Left kidney (tissue), 2 donors: Measurements from ENCODE around the gene RIMS3. TPM values are rescaled to one million over a fixed set of nuclear protein-coding genes. Genes with fewer than 3 reads are reported as not detected.

Experiments used
- DNase-seq: peaks from one replicate; pipeline ENCODE4 v3.0.0-alpha.2; 2013
- polyA plus RNA-seq: library from polyadenylated mRNA; unstranded; fragments of 120-200 nt; gene quantifications from one replicate; pipeline ENCODE4 v1.2.1, GENCODE V29; 2013; ENCODE audit not compliant: insufficient read length

RIMS3 gene
- polyA plus RNA-seq, 1 donor: 1.9 TPM

DNA sequence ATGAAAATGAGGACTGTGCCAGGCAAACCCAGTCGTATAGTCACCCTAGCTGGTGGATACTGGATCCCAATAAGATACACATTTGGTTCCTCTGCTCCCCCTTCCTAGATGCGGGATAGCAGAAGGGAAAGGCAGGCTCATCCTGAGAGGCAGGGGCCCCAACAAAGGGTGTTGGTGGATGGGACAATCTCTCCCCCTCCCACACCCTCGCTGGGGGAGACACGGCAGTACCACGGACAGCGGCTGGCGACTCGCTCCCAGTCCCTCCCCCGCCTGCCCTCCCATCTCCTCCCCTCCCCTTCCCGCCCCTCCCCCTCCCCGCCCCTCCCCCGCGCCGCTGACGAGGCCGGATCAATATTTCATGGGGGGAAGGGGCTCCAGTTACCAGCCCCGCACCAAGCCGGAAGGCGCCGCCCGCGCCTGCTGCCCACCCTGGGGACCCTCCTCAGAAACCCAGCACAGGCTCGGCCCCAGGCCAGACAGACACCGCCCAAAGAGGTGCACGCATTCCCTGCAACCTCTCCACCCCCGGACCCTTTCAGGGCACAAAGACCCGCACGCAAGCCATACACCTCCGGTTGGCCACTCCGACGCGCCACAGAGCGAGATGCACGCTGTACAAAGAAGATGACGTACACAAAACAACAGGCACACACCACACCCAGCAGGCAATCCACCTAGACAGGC, 11.5 kb downstream of the RIMS3 start:
- DNase-seq: peak; percentile 50

DNA sequence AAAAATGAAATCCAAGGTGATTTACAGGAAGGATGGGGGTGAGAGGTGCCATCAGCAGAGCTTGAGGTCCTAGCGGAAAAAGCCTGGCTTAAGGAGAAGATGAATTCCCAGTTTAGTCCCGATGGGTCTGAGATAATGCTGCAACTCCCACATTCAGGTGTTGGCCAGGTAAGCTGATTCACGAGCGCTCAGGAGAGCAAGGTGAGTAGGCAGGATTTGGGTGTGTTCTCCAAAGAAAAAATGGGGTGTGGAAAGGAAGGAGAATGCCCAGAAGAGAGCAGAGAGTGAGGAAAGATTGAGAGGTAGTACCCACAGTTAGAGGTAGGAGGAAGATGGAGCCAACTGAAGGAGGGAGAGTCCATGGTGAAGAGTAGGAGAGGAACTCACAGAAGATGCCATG, 12.5 kb downstream of the RIMS3 start:
- DNase-seq: no peak

DNA sequence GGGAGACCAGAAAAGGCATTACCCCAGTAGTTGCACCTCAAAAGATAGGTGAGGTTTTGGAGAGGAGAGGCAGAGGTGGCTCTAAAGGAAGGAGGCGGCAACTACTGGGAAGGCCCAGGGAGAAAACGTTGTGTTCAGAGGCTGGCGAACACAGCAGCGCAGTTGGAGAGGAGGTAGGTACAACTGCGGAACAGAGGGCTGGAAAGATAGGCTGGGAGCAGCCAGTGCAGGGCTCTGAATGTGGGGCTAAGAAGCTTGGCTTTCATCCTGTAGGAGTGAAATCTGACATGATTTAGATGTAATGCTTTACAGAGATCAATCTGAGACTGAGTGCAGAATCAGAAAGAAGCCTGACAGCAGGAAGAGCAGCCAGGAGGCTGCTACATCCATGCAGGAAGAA, 13.0 kb downstream of the RIMS3 start:
- DNase-seq: no peak

DNA sequence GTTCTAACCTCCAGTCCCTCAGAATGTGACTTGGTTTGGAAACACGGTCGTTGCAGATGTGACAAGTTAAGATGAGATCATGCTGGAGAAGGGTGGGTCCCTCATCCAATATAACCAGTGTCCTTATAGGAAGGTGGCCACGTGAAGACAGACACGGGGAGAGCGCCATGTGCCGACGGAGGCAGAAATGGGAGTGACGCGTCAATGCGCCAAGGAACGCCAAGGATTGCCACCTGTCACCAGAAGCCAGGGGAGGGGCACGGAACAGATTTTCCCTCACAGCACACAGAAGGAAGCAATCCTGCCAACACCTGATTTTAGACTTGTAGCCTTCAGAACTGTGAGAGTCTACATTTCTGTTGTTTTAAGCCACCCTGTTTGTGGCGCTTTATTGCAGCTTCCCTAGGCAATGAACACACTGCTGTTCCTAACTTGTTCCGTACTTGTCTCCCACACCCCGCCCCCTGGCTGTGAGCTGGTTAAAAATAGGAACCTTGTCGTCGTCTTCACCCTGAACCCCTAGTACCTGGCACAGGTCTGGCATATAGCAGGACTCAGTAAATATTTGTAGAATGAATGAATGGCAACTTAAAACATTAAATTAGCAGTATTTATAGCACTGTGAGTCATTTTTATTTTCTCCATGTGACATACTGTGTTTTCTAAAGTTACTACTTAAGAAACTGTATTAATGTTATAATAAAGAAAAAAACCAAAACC, 14.2 kb downstream of the RIMS3 start:
- DNase-seq: no peak

DNA sequence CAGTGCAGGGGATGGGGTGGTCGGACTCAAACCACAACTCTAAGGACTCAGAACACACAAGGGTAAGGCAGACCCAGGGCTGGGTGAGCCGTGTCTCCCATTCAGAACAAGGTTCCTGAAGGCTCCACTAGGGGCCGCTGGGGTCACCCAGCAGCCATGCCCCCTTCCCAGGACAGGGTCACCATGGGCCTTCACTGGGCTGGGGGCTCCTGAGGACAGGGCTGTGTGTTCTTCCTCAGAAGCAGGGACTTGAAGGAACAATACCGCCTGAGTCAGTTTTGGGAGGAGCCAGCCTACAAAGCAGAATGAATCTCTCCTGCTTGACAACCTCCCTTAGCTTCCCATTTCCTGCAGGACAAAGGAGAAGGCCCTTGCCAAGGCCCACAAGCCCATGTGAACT, 15.4 kb downstream of the RIMS3 start:
- no peak for DNase-seq

DNA sequence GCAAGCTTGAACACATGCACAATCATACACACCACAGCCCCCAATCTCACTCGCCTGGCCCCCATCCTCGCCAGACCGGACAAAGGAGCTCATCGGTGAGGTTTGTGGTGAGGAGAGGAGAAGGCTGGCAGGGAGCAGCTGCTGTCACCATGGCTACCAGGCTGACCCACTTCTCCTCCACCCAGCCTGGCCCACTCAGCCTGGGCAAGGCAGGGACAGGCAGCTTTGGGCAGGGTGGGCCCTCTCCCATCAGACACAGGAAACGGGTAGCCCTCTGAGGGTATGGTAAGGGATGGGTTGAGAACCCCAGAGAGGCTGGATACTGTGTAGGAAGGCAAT, 15.9 kb downstream of the RIMS3 start:
- DNase-seq: no peak

DNA sequence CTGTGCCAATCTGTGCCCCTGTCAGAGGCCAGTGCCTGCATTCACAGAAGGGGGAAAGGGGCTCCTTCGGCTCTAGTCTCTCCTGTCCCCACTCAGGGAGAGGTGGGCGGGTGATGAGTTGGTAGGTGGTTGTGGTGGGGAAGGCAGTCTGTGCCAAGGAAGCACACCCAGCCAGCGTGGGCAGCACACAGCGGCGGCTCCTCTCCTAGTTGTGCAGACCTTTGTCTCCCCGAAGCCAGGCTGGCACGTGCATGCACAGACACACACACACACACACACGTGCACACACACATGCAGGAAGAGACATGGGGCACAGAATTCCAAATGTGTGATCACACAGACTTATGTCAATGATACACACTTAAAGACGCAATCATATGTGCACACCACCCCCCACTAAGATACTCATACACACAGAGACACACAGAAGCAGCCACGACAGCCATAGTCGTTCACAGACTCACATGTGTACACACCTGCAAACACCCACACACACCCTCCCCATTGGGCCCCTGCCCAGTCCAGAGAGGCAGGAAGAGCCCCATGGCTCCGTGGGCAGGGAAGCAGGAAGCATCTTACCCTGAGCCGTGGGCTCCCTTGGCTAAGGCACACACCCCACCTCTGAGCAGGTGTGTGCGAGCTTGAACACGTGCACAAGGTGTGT, 16.4 kb downstream of the RIMS3 start:
- no peak for DNase-seq

DNA sequence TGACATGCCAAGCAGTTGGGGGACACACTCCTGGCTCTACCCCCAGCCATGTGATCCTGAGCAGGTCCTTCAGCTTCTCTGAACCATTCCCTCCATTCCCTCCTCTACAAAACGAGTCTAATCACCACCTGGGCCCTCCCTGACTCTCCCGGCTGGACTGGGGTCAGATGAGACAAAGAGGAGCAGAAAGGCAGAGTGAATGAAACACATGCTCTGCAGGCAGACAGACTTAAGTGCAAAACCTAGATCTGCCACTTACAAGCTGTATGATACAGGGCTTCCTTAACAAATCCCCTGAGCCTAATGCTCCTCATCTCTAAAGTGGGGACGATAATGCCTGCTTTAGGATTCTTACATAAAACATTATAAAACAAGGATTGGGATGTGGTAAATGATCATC, 17.3 kb downstream of the RIMS3 start:
- no peak for DNase-seq

DNA sequence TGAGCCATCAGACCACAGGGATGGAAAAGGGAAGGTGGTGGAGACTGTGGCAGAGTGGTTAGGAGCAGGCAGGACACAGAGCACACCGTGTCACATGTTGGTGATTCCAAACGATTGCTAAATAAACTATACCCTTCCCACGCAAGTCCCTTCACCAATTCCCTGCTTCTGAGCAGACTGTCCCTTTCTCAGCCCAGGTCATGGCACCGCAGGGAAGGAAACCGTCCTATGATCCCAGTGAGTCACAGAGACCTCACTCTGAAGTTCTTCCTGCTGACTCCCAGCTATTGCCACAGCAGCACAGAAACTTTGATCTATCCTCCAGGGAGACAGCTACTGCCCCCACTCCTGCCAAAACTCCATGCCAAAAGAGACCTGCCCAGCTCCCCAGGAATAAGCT, 19.2 kb downstream of the RIMS3 start:
- DNase-seq: no peak

DNA sequence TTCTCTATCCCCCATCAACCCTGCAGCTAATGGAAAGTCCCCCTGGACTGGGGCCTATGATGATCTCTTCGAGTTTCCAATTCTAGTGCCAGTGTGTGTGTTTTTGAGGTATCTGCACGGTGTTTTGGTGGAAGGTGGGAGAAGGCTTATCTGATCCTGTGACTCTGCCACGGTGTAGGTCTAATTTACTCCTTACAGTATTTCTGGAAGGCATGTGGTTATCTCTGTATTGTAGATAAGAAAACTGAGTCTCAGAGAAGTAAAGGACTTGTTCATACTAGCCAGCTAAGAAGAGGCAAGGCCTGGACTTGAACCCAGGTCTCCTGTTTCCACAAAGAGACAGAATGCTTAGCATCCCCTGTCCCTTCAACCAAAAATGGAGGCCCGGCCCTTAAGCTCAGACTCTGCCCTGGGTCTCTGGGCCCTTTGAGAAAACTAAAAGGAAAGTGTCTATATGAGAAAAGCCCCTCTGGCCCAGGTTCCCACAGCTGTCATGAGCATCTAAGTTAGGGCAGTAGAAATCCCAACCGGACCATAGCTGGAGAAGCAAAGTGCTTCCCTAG, 20.3 kb downstream of the RIMS3 start:
- no peak for DNase-seq

DNA sequence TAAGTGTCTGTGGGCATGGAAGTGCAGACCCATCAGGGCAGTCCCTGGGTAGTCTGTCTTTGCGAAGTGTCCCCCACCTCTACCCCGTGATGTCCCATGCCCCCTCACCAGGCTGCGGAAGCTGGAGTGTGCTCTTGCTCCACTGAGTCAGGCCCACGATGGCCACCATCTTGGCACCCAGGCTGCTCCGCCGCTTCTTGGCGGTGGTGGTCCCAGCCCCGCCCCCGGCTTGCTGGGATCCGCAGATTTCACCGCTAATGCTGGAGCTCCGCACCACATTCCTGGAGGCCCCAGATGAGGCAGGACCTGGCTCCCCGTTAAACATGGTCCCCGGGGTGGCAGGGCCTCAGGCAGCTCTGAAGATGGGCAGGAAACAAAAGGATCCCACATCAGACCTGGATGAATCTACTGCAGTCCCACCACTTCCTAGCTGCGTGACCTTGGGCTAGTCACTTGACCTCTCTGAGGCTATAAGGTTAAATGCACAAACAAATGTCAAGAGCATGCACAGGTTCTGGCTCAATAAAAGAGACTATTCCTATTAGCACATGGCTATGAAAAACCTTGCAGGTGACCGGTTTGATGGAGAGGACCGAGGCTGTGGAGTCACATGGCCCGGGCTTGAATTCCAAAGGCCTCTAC, 23.8 kb downstream of the RIMS3 start:
- no peak for DNase-seq

DNA sequence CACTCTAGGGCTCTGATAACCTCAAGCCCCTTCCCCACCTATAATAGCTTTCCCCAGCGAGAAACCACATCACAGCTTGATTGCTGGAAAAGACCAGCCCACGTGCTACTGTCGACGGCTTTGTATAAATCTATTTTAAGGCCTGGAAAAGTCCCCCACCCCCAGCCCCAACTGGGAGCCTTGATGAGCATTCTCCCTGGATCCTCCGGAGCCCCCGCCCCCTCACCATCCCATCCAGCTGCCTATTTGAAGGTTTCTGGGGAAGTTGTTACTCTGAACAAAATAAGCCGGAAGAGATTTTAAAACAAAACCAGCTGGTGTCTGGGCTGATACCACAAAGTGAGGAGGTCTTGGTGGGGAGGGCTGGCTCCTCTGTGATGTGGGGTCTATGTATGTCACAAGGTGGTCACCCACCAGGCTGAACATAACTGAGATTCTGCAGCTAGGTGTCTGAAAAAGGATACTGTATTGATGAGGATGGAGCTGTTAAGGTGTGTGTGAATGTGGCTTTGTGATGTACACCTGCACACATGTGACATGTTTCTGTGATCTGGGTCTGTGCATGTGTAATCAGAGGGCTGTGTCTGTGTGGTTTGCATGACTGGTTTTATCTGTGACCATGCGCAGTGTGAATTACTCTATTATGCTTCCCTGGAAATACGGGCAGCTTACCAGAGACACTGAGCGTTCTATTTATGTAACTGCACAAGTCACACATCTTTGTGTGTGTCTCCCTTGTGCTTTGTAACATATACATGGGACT, 25.0 kb downstream of the RIMS3 start:
- no peak for DNase-seq

DNA sequence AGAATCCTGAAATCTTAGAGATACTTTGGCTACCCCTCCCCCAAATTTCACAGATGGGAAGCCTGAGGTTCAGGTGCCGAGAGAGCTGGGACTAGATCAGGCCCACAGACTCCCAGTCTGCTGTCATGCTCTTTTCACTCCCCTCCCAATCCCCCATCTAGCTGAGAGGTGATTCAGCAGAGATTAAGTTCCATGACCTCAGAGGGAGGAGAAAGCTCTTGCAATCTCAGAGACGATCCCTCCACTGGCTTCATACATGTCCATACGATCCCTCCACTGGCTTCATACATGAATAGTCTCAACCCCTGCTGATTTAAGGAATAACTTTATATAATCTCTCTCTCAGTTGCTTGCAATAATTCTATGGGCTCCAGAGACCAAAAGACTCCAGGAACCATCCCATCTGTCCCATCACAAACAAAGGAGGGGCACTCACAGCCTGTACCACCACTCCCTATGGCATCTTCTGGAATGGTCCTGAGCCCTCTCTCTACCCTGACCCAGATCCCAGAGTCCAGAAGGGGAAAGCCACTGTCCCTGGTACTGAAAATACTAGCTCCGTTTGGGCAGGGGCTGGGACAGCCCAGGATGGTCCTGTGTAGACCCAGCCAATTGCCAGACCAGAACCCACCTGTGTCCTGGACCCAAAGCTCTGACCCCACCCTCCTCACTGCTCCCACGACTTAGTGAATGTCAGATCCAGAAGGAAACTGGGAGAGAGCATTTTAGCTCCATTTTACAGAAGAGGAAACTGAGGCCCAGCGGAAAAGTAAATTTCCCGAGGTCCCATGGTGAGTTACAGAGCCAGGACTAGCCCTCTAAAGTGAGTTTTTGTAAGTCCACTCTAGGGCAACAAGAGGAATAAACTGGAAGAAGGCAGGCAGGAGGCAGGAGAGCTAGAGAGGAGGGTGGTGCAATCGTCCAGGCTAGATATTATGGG, 27.1 kb downstream of the RIMS3 start:
- DNase-seq: no peak

DNA sequence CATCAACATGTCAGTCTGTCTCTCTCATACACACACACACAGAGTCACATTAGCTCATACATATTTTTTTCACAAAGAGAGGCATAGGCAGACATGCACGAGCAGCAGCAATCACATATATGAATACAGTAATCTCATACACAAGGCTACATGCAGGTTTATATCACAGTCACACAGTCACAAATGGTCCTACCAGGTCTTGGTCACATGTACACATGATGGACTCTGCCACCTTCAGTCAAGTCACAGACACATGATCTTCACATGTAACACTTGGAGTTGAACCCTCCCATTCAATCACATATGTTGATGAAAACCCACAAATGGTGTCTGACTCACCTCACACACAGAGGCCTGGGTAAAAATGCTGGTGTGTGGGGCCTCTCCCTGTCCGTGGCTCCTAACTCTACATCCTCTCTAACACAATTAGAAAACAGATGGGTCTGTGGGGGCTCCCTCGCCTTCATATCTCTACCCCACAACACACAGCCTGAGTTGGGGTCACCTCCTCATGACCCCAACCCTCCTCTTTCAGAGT, 27.9 kb downstream of the RIMS3 start:
- DNase-seq: no peak

DNA sequence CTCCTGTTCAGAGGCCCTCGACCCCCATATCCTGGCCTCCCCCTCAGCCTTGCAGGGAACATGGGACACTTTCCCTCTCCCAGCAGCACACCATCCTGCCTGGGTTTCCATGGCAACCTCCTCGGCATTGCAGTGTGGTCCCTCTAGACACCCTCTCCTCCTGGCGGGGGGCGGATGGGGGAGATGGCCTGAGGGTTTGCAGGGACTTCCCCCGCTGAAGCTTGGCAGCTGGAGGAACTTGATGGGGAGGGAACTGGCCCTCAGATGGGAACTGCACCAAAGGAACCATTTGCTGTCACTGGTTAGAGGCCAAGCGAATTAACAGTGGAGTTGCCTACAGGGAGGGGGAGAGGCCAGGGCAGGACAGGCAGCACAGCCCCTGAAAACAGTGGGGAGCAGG, 28.7 kb downstream of the RIMS3 start:
- no peak for DNase-seq

DNA sequence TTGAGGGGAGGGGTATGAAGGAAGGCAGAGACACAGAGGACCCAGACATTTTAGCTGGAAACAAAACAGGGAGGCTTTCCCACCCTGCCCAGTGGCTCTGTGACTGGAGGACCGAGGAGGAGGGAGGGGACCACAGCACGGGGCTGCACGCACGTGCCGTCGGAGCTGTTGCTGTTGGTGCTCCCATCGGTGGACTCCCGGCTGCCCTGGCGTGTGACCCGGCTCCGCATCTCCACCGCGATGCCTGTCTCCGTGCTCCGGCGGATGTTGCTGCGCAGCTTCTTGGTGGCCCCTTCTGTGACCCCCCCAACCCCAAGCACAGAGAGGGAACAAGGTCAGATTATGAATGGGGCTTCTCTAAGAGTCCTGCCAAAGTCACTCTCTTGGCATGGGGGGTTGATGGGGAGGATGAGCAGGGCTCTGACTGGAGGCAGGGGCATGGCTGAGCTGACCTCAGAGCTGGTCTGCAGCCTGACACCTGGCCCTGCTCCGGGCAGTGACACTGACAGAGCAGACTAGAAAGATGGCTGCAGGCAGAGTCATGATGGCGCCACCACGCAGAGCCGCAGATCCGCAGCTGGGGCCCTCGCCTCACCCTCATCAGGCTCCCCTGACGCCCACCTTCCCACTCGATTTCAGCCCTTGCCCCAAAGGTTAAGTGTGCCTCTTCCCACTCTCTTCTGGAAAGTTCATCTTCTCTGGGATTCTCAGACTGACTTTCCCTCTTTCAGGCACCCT, 29.6 kb downstream of the RIMS3 start:
- DNase-seq: no peak

DNA sequence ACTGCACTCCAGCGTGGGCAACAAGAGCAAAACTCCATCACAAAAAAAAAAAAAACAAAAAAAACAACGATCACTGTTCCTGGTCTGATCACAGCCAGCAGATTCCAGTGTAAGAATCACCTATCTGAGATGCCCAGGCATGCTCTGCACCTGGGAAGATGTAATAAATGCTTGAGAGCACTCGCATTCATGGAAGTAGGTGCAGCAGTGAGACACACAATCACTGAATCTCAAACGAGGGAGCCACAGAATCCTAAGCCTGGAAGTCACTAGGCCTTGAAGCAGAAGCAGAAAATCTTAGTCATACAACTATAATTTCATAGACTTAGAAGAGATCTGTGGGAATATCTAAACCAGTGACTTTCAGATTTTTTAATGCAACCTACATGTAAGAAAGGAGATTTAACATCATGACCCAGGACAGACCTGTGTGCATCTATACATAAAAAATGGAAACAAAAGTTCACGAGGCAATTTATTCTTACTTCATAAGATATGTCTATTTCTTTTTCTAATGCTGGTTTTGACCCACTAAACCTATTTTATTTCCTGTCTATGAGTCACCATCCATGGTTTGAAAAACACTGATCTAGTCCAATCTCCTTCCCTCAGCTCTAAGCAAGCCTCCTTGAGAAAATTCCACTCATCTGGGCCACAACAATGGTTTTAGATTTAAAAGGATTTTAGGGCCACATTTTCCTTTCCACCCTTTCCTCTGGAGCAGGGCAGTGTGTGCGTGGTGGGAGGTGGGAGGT, 30.4 kb downstream of the RIMS3 start:
- DNase-seq: no peak

DNA sequence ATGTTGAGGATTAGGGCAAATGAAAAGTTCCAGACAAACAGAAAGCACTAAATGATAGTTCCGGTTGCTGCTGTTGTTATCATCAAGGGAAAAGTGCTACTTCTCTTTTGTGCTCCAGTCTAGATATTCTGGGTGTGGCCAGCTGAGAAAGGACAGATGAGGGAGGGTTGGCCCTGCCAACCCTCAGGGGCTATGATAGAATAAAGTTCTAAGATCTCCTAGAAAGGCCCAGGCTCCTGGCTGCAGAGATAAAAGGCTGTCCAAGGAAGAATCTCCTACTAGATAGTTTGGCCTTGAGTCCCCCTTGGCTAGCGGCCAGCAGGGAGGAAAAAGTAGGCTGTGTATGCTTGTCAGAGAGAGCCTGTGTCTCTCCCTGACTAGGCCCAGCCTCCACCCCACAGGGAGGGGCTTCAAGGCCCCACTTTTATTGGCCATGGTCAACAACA, 31.5 kb downstream of the RIMS3 start:
- DNase-seq: no peak

DNA sequence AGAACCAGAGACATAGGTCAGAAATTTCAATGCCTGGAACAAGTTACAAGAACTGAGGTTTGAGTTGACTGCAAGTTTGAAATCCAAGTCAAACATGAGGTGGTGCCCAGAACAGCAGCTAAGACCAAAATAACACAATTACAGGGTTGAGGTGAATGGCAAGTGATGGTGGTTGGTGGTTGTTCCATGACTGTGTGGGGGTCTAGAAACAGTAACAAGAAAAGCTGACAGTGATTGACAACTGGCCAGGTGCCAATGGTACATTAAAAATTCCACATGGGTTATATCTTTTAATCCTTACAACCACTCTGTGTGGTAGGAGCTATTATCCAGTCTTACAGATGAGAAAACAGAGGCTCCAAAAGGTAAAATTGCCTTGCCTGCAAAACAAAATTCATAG, 32.0 kb downstream of the RIMS3 start:
- DNase-seq: no peak
